HG03520 (cell line): ENCODE data around the gene CLEC4F.
"Not testable (repeated sequence)": the region's sequence is repeated elsewhere in the genome, so short reads cannot be mapped to it uniquely, and the experiment has no call there.

ENCODE experiments used
- ATAC-seq: cut with Tn5 transposase; IDR thresholded peaks from one replicate; pipeline ENCODE4 v1.9.1; 2021; ENCODE audit warnings: mild to moderate bottlenecking, moderate library complexity; ENCODE audit not compliant: unreplicated experiment

The CLEC4F gene

DNA sequence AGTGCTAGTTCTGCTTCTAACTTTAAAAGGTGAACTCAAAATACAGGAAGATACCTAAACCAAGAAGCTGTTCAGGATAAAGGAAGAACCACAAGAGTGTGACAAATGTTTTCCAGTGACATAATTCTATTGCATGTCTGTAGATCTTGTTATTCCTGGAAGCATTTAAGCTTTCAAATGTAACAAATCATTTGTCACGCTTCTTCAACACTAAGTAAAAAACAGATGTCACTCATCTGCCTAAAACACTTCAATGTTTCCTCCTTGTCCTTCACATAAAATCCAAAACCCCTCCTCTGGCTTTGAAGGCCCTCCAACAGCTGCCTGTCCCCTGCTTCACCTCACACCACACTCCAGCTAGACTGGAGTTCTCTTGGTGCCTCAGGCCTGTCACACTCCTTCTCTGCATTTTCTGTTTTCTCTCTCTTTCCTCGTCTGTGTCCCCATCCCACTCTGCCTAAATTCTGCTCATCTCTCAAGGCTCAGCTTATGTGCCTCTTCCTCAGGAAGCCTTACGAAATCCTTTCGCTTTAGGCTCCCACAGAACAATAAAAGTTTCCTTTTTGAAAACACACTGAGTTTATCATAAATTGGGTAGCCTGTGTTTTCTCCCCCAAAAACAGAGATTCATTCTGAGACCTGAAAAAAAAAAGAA lies 6.4 kb upstream of the CLEC4F start:
- no peak for ATAC-seq

DNA sequence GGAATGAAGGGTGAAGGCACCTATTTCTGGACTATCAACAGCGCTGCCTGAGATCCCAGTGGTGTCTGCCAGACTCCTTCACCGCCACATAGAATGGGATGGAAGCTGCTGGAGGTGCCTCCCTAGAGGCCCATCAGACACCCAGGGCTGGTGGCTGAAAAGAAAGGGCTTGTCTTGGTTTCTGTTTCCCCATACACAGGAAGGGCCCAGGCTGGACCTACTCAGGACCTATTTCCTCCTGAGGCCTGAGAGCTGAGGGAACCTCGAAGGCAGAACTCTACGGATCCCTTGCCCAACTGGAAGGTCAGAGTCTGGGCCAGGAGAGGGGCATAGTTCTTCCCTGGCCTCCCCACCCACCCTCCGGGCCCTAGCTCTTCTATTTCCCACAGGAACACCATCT lies 2.9 kb upstream of the CLEC4F start:
- ATAC-seq, result no peak

DNA sequence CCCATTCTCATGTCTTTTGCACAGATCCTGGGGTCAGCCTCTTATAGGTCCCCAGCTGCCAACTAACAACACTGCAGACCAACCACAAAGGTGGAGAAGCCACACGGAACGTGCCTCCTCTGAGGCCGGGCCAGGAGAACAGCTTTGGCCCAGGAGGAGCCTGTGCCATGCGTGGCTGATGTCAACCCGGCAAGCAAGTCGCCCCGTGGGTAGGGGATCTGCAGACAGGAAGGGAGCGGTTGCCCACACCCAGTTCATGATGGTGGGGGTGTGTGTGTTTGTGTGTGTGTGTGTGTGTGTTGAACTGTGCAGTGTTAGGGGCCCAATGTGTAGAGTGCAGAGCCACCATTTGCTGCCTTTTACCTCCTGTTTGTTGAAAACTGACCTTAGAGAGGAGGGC lies 2.4 kb upstream of the CLEC4F start:
- no peak for ATAC-seq

- ATAC-seq, result no peak
These were observed 3.0 kb downstream of the CLEC4F start for GRCh38 chr2:70817284-70817954.

DNA sequence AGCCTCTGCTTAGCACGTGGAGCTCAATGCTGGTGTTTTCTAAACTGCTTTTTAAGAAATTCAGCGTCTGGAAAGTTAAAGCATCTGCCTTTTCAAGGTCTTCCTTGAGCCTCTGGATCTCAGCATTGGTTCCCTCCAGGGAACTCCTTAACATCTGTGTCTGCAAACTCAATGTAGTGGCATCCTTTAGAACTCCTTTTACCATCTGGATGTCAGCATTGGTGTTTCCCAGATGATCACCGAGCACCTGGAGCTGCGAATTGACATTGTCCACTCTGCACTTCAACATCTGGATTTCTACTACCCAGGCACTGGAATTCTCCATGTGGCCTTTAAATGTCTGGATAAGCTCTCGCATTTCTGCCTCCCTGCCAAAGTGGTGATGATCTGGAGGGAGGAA lies 3.7 kb downstream of the CLEC4F start:
- no peak for ATAC-seq

DNA sequence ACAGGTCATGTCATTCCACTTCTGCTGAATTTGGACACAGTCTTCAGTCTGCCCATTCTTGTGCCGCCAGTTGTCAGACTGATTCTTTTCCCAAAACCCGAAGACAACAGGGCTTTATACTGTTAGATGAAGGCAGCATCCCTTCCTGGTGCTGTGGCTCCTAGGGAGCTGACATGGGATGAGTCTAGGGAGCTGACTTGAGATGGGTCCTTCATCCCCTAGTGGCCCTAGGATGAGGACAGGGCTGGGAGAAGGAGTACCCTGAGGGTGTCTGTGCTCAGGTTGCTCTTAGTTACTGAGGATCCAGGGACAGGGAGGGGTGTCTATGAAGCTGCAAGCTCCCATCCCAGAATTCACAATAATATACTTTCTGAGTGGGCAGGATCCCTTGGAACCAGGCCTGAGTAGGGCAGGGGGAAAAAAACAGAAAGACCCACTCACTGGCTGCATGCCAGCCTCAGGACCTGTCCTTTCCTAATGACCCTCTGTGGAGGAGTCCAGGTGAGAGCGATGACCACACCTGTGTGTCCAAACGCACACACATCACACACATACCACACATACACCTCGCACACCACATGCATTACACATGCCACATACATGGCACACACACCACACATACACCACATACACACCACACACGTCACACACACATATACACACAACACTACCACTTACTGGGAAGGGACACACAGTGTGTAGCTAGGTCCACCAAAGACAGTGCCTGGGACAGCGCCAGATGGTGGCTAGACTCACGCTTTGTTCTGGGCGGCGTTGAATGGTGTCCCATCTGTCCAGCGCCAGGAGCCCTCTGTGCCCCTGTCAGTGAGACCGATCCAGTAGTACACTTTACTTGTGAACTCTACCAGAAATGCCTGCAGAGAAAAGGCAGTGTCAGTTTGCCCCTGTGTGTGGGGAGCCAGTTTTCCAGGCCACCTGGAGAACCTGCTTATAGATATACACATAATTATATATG lies 11.1 kb downstream of the CLEC4F start:
- no peak for ATAC-seq

- ATAC-seq, result no peak
These were observed 12.6 kb downstream of the CLEC4F start for GRCh38 chr2:70807828-70808118.

DNA sequence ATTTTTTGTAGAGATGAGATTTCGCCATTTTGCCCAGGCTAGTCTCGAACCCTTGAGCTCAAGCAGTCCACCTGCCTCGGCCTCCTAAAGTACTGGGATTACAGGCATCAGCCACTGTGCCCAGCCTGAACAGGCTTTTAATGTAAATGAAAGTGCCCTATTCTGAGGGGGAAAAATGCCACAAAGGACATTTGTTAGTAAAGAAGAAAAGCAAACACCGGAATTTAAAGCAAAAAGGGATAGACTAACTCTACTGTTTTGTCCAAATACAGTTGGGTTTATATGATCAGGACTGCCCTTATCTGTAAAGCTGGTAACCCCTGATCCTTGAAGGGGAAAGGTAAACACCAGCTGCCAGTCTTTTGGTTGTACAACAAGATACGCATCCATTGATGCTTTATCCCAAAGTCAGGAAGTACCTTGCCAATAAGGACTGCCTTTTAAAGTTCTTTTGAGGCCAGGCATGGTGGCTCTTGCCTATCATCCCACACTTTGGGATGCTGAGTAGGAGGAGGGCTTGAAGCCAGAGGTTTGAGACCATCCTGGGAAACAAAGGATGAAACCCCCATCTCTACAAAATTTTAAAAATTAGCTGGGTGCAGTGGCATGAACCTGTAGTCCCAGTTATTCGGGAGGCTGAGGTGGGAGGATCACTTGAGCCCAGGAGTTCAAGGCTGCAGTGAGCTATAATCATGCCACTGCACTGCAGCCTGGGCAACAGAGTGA lies 13.1 kb downstream of the CLEC4F start:
- ATAC-seq, result no peak

DNA sequence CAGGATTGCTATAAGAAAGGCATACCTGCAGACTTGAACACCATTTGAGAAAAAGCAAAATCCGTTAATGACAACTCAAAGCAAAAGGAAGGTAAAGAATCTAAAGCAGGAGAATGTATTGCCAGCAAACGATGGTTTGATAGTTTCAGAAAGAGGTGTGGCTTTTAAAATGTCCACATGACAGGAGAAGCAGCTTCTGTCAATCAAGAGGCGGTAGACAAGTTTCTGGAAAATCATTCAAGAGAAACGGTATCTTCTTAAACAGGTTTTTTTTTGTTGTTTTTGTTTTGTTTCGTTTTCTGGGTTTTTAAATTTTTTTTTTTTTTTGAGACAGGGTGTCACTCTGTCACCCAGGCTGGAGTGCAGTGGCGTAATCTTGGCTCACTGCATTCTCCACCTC lies 13.8 kb downstream of the CLEC4F start:
- no peak for ATAC-seq

- ATAC-seq, result no peak
These were observed 14.4 kb downstream of the CLEC4F start for GRCh38 chr2:70806013-70806412.

DNA sequence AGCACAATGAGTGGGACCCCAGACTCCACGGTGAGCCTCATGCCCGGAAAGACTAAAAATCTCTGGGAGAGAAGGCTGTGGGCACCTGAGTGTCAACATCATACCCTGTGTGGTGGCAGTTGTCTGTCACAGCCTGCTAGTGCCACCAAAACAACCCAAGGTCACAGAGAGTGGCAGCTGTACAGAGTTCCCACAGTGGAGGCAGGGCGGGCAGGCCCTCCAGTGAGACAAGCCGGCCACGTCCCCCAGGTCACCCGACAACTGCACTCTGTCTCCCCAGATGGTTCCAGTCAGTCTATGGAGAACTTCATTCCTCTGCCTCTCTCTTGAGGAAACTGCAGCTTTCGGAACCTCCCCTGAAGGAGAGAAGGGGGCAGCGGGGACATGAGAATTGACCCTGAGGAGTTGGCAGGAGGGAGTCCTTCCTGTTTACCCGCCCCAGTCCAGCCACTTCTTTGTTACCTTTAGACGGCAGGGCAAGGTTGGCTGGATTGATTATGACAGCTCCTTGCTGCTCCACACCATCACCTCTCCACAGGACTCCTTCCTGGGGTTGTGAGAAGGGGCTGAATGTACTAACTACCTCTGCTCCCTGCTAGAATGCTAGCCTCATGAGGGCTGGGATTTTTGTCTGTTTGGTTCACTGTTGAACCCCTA lies 18.7 kb downstream of the CLEC4F start:
- no peak for ATAC-seq

DNA sequence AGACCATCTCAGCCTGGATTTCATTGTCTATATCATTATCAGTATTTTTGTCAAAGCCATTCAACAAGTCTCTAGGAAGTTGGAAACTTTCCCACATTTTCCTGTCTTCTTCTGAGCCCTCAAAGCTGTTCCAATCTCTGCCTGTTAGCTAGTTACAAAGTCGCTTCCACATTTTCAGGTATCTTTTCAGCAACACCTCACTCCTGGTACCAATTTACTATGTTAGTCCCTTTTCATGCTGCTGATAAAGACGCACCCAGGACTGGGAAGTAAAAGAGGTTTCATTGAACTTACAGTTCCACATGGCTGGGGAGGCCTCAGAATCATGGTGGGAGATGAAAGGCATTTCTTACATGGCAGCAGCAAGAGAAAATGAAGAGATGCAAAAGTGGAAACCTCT lies 20.7 kb downstream of the CLEC4F start:
- ATAC-seq, result no peak

GRCh38 chr2:70797996-70798395 lies 22.4 kb downstream of the CLEC4F start:
- not testable (repeated sequence) for ATAC-seq

- ATAC-seq, result no peak
These were observed 22.9 kb downstream of the CLEC4F start for GRCh38 chr2:70797506-70797905.

DNA sequence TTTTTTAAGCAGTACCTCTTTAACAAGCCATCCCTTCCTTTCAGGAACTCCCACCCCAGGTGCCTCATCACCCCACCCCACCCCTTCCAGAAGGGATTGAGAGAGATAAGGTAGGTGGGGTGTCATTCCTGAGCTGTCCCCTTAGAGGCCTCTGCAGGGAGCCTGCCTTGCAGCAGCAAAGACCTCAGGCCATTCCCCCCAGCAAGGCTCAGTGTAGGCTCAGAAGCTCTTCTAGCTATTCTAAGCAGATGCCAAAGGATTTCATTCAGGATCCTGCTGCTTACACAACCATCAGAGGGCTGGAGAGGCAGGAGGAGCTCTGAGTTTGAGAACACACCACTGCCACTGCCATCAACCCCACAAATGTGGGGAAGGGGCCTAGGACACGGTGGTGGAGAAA lies 24.1 kb downstream of the CLEC4F start:
- no peak for ATAC-seq

GRCh38 chr2:70795164-70795995 lies 25.0 kb downstream of the CLEC4F start:
- ATAC-seq, result no peak

- no peak for ATAC-seq
These were observed 26.9 kb downstream of the CLEC4F start for GRCh38 chr2:70793450-70793849.

GRCh38 chr2:70790136-70790828 lies 30.1 kb downstream of the CLEC4F start, which contains the start of gene FIGLA:
TSS of gene FIGLA (minus strand) at chr2:70790643. CDS start at chr2:70790638, 5 bp downstream.
- no peak for ATAC-seq
